ENCODE measurements around the gene PAIP2. TPM values are rescaled to one million over a fixed set of nuclear protein-coding genes. Genes with fewer than 3 reads are reported as not detected.
"Not testable (repeated sequence)": the region's sequence is repeated elsewhere in the genome, so short reads cannot be mapped to it uniquely, and the experiment has no call there.

The PAIP2 gene
- polyA plus RNA-seq, 1 of the 3 experiments (the other 2 are of a cell fraction), result 73.2 TPM

GRCh38 chr5:139408191-139408590 is 66.5 kb downstream of the PAIP2 start:
- peaks cover 3% of the 10 kb centered on the region for H3F3A ChIP-seq (replicated peaks; ENCODE audit: insufficient read depth)
- DNase-seq, result no peak
- CTCF ChIA-PET, result interaction anchor here (1.3 to 5.7 kb wide), 3 partner anchors 15 to 106 kb away, joined by 3 to 39 read pairs (median 26); no protein-coding TSS in a partner anchor
- POLR2A ChIA-PET, result no interaction called here
- H3K4me2 ChIP-seq, result no peak overlapping the region
- TF ChIP-seq, protein P1, sequence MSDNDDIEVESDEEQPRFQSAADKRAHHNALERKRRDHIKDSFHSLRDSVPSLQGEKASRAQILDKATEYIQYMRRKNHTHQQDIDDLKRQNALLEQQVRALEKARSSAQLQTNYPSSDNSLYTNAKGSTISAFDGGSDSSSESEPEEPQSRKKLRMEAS (IDR thresholded peaks at IDR 0.05; ENCODE audit: low read depth), result no peak
- TF ChIP-seq ELF1 (IDR thresholded peaks at IDR 0.05), result no peak
- no peak for TF ChIP-seq REST (IDR thresholded peaks at IDR 0.05; ENCODE audit: low read depth, low read length)
- TF ChIP-seq RFX5 (IDR thresholded peaks at IDR 0.05; ENCODE audit: low read length), result no peak
- no peak for TF ChIP-seq TAF1 (IDR thresholded peaks at IDR 0.05; ENCODE audit: borderline replicate concordance, low read depth, low read length)
- no peak overlapping the region for H2AFZ ChIP-seq (ENCODE audit: low read depth)
- no peaks in the 10 kb centered on the region for H4K20me1 ChIP-seq (ENCODE audit: insufficient read depth)
- no peaks in the 10 kb centered on the region for H3K9me3 ChIP-seq
- no peaks in the 10 kb centered on the region for H3K9me2 ChIP-seq
- H3K4me1 ChIP-seq (ENCODE audit: control insufficient read depth in 1 of 2, insufficient read depth in 2 of 2, low read depth in 1 of 2, low read length in 1 of 2), result peaks cover 0 to 22% of the 10 kb centered on the region in 2 experiments; a peak in 1 of 4 replicates
- no peak overlapping the region for H3K4me3 ChIP-seq (ENCODE audit: low read depth in 2 of 2, low read length in 1 of 2)
- H3K36me3 ChIP-seq (replicated peaks in 1 of 2; ENCODE audit: control insufficient read depth in 1 of 2, insufficient read depth in 2 of 2, low read length in 1 of 2), result peaks cover 3 to 9% of the 10 kb centered on the region in 2 experiments
- H3K9ac ChIP-seq, result no peak overlapping the region
- 94% methylated on average over 7 of the region's 7 CpGs for WGBS (ENCODE audit: low lambda C conversion rate)
- no peaks in the 10 kb centered on the region for H3K27me3 ChIP-seq (ENCODE audit: insufficient read depth)
- H3K27ac ChIP-seq (ENCODE audit: low read depth in 2 of 2, low read length in 1 of 2), result no peak overlapping the region
- H3K79me2 ChIP-seq (ENCODE audit: insufficient read depth), result no peaks in the 10 kb centered on the region

DNA sequence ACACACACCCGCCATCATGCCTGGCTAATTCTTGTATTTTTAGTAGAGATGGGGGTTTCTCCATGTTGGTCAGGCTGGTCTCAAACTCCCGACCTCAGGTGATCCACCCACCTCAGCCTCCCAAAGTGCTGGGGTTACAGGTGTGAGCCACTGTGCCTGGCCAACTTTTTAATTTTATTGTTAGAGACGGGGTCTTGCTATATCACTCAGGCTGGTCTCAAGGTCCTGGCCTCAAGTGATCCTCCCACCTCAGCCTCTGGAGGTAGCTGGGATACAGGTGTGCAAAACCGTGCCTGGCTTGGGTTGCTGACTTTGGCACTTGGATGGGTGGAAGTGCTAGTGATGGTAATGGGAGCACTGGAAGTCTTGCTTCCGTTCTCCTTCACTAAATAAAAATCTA is 67.5 kb downstream of the PAIP2 start:
- CTCF ChIA-PET, result interaction anchor here (0.6 to 5.7 kb wide), 6 partner anchors 11 to 109 kb away, joined by 3 to 39 read pairs (median 9); partner anchors contain the start of gene PROB1

More for the DNA sequence above, 67.5 kb downstream of the PAIP2 start:
- Histone ChIP-seq H3K36me3 (replicated peaks in 1 of 2; ENCODE audit: control insufficient read depth in 1 of 2, insufficient read depth in 2 of 2, low read length in 1 of 2) (peaks cover 7 to 18% of the 10 kb centered on the region in 2 experiments), H3K4me1 (ENCODE audit: control insufficient read depth in 1 of 2, insufficient read depth in 2 of 2, low read depth in 1 of 2, low read length in 1 of 2) (peaks cover 0 to 19% of the 10 kb centered on the region in 2 experiments; a peak in 1 of 4 replicates)
- H3K9me2 ChIP-seq; H3K27me3 ChIP-seq (ENCODE audit: insufficient read depth); H3K4me2 ChIP-seq; DNase-seq; H2AFZ ChIP-seq (ENCODE audit: low read depth); H3K9ac ChIP-seq; H3K27ac ChIP-seq (ENCODE audit: low read depth in 2 of 2, low read length in 1 of 2); H3F3A ChIP-seq (replicated peaks; ENCODE audit: insufficient read depth); H3K79me2 ChIP-seq (ENCODE audit: insufficient read depth); POLR2A ChIA-PET; H3K9me3 ChIP-seq; H4K20me1 ChIP-seq (ENCODE audit: insufficient read depth); H3K4me3 ChIP-seq (ENCODE audit: low read depth in 2 of 2, low read length in 1 of 2): not testable (repeated sequence)
- WGBS (ENCODE audit: low lambda C conversion rate), result 92% methylated on average over 4 of the region's 5 CpGs

Data from SK-N-SH (cell line).